Testis (tissue), 3 donors: ENCODE results near the gene SATL1. TPM values are rescaled to one million over a fixed set of nuclear protein-coding genes. Genes with fewer than 3 reads are reported as not detected.

Experiments
- DNase-seq: peaks from one replicate; pipeline ENCODE4 v3.0.0-alpha.2; 2019
- H3K27ac ChIP-seq, 2 donors: fragments of 200-600 bp; sonication (generic); one replicate each; pipeline ENCODE4 v1.5.1; 2019
- H3K27me3 ChIP-seq: fragments of 200-600 bp; sonication (generic); one replicate; pipeline ENCODE4 v1.5.1; 2019
- H3K36me3 ChIP-seq: fragments of 200-600 bp; sonication (generic); one replicate; pipeline ENCODE4 v1.5.1; 2017; ENCODE audit warnings: low read depth; ENCODE audit errors: missing control alignments
- H3K4me1 ChIP-seq: fragments of 200-600 bp; sonication (generic); one replicate; pipeline ENCODE4 v1.5.1; 2019
- H3K4me3 ChIP-seq, 2 donors: fragments of 200-600 bp; sonication (generic); one replicate each; pipeline ENCODE4 v1.5.1; 2017 to 2019
- H3K9me3 ChIP-seq: fragments of 200-600 bp; sonication (generic); one replicate; pipeline ENCODE4 v1.5.1; 2017
- CTCF ChIP-seq, 3 experiments: fragments of 450-650 bp in 2 of 3; fragments of 200-600 bp in 1 of 3; sonication (generic) in 1 of 3; IDR thresholded peaks; one replicate each; pipeline ENCODE4 v1.5.1; 2016 to 2019; ENCODE audit warnings: antibody characterized with exemption in 3 of 3, mild to moderate bottlenecking in 2 of 3, moderate library complexity in 1 of 3
- POLR2A ChIP-seq: fragments of 450-650 bp; IDR thresholded peaks from one replicate; pipeline ENCODE4 v1.6.1; 2017; ENCODE audit warnings: antibody characterized with exemption, mild to moderate bottlenecking, moderate library complexity
- WGBS, 2 donors: methylation state at CpG; one replicate each; pipeline ENCODE4 v1.1.5; 2018; 5-methylcytosine and 5-hydroxymethylcytosine counted together
- intact Hi-C: fragments of 100-400 bp; cut with DNase I; formaldehyde crosslinking; loops from one replicate; pipeline ENCODE4 v1.15.1; 2023; ENCODE audit warnings: low total_unique reads
- polyA plus RNA-seq: library from polyadenylated mRNA; stranded (reverse); fragments of 350-450 nt; fragmentation: Illumina TruSeq; extraction: RNeasy Lipid Tissue Mini Kit (QIAGEN cat#74804); gene quantifications from one replicate; pipeline ENCODE4 v1.2.3, GENCODE V29; 2014; ENCODE audit warnings: low read depth, low replicate concordance; ENCODE audit not compliant: insufficient read depth
- total RNA-seq, 2 donors: library from RNA; depleted of rRNA; stranded (reverse); fragments of >200 nt; gene quantifications; one replicate each; pipeline ENCODE4 v1.2.3, GENCODE V29; 2016

SATL1 gene
- total and polyA plus RNA-seq, 3 donors from 2014 or later = 0.95 to 2.5 (median 2.4) TPM

- no peak for TF ChIP-seq CTCF (IDR thresholded peaks at IDR 0.05)
- TF ChIP-seq POLR2A = no peak
- no peak for DNase-seq
- no peak overlapping the region for H3K4me3 ChIP-seq
- intact Hi-C loops = no loop called here
- H3K36me3 ChIP-seq = no peaks in the 10 kb centered on the region
- H3K27ac ChIP-seq = no peak overlapping the region
- 55 to 60% methylated on average over 3 of the region's 3 CpGs for WGBS, 2 donors
- H3K9me3 ChIP-seq = no peaks in the 10 kb centered on the region
- no peaks in the 10 kb centered on the region for H3K27me3 ChIP-seq
- H3K4me1 ChIP-seq = no peaks in the 10 kb centered on the region
These were observed 191.4 kb downstream of the SATL1 start for GRCh38 chrX:85052205-85052604.

GRCh38 chrX:85051627-85052026, 192.0 kb downstream of the SATL1 start:
- Histone ChIP-seq H3K27ac (no peak overlapping the region), H3K27me3 (no peaks in the 10 kb centered on the region), H3K9me3 (no peaks in the 10 kb centered on the region), H3K4me3 (no peak overlapping the region), H3K36me3 (no peaks in the 10 kb centered on the region), H3K4me1 (no peaks in the 10 kb centered on the region)
- DNase-seq = no peak
- no peak for TF ChIP-seq POLR2A
- no peak for TF ChIP-seq CTCF (IDR thresholded peaks at IDR 0.05)
- 85% methylated on average over 1 of the region's 1 CpG; no CpG with 5 or more reads in 1 of the 2 donors for WGBS, 2 donors
- intact Hi-C loops = no loop called here

Other genes starting within 250 kb of the SATL1 start
- gene APOOL, start 239.9 kb downstream of the SATL1 start, total RNA-seq = 10 to 100 TPM; 10.3 to 10.5 TPM
- 5.3 TPM for gene APOOL, start 239.9 kb downstream of the SATL1 start, polyA plus RNA-seq
- gene ZNF711, start 212 bp upstream of the SATL1 start, total RNA-seq = 100 to 1,000 TPM; 125 to 154 TPM
- gene ZNF711, start 212 bp upstream of the SATL1 start, polyA plus RNA-seq = 30.3 TPM
- under 1 TPM; 0.25 to 0.31 TPM for gene POF1B, start 135.9 kb upstream of the SATL1 start, total RNA-seq
- gene POF1B, start 135.9 kb upstream of the SATL1 start, polyA plus RNA-seq = 0.36 TPM